AG04450 (cell line): ENCODE data around the gene MAD2L2. TPM values are rescaled to one million over a fixed set of nuclear protein-coding genes. Genes with fewer than 3 reads are reported as not detected.

Source experiments
- CTCF ChIA-PET: fragments of 300-600, 350-600 bp; formaldehyde crosslinking; extraction: SDS; loops from one replicate; lab custom pipeline; 2022; ENCODE audit warnings: antibody characterized with exemption, inconsistent platforms; lab: Charles Lee
- POLR2A ChIA-PET: fragments of 350-600 bp; formaldehyde crosslinking; extraction: SDS; loops from one replicate; lab custom pipeline; 2021; ENCODE audit warnings: antibody characterized with exemption, inconsistent platforms; lab: Yijun Ruan, JAX
- DNase-seq: peaks from one replicate; pipeline ENCODE4 v3.0.0-alpha.2; 2011; ENCODE audit warnings: low read depth, low spot score
- H3K27ac ChIP-seq: one replicate; pipeline ENCODE4 v1.5.1; 2012; ENCODE audit warnings: low read depth, low read length, control low read depth
- H3K27me3 ChIP-seq: one replicate; pipeline ENCODE4 v1.6.0; 2012; ENCODE audit warnings: low read length; ENCODE audit not compliant: control insufficient read depth, insufficient read depth
- H3K4me3 ChIP-seq: 2 replicates; pipeline ENCODE4 v1.5.1; 2011; ENCODE audit warnings: mild to moderate bottlenecking, low read depth, low read length, control low read depth
- H3K9me3 ChIP-seq: 2 replicates; pipeline ENCODE4 v1.5.1; 2012; ENCODE audit warnings: low read length; ENCODE audit not compliant: control insufficient read depth, insufficient read depth
- CTCF ChIP-seq: IDR thresholded peaks from 2 replicates; pipeline ENCODE4 v1.5.1; 2011; ENCODE audit warnings: low read depth, low read length, control low read depth, inconsistent platforms
- polyA plus RNA-seq: library from polyadenylated mRNA; depleted of rRNA; stranded (reverse); fragments of >200 nt; gene quantifications from 2 replicates; pipeline ENCODE4 v1.2.3, GENCODE V29; 2011

Gene MAD2L2
- polyA plus RNA-seq, 1 experiment, result 34.9 TPM

GRCh38 chr1:11691928-11692711 lies 11.2 kb upstream of the MAD2L2 start:
- TF ChIP-seq CTCF, result no peak
- H3K27me3 ChIP-seq, result peaks cover 62% of the 10 kb centered on the region
- no peak overlapping the region for H3K27ac ChIP-seq
- no peak overlapping the region for H3K4me3 ChIP-seq
- ChIA-PET CTCF (no interaction called here), POLR2A (no interaction called here)
- H3K9me3 ChIP-seq, result no peaks in the 10 kb centered on the region
- DNase-seq, result no peak

GRCh38 chr1:11691302-11691914 lies 10.5 kb upstream of the MAD2L2 start, which contains the start of gene DRAXIN:
DRAXIN (plus strand) TSS chr1:11691710; CDS start chr1:11706259, 14,549 bp downstream.
- peak within 1 kb of the TSS; percentile 10; the same call in 1 of the 2 replicates for H3K4me3 ChIP-seq
- H3K27ac ChIP-seq, result no peak within 1 kb of the TSS
- no peak for DNase-seq
- peaks cover 58% of the 10 kb centered on the region for H3K27me3 ChIP-seq
- TF ChIP-seq CTCF, result no peak
- H3K9me3 ChIP-seq, result no peaks in the 10 kb centered on the region
- ChIA-PET POLR2A (no interaction called here), CTCF (interaction anchor here (1.4 kb wide), 1 partner anchor 29 kb away, joined by 3 read pairs; no protein-coding TSS in a partner anchor)

DNA sequence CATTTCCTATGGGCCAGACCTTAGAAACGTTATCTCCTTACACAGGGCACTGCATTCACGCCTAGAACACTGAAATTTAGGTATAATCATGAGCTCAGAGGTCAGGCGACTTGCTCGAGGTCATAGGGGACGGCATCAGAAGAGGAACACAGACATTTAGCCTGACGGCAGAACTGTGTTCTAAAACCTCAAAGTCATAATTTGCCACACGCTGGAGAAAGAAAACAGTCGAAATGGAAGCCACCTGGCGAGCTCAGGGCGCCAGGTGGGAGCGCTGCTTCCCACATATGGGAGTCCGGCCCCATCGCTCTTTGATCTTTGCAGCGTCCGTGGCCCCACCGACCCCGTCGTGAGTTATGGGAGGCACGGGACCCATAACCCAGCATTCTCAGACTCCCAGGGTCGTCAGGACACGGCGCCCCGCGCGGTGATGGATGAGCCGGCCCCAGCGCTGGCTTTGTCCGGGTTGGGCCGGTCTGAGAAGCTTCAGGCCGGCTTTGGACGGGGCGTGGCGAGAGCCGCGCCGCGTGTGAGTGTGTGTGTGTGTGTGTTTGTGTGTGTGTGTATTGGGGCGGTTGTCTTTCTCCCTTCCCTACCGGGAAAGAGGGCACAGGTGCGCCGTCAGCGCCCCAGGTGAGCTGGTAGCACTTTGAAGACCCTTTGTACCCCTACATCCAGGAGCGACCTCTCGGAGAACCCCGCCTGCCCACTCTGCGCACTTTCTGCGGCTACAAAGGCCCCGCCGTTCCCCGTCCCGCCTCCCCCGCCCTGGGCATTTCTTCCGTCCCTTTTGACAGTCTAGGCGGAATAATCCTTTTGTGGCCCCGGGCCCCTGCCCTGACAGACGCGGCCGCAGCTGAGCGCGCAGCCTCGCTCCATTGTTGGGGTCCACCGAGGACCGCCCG lies 9.7 kb upstream of the MAD2L2 start:
- Histone ChIP-seq H3K4me3 (peak overlapping the region; percentile 10; the same call in 1 of the 2 replicates), H3K9me3 (no peaks in the 10 kb centered on the region), H3K27me3 (peaks cover 58% of the 10 kb centered on the region), H3K27ac (no peak overlapping the region)
- no peak for TF ChIP-seq CTCF
- CTCF ChIA-PET, result interaction anchor here (1.4 kb wide), 2 partner anchors 27 to 30 kb away, joined by 3 read pairs; partner anchors contain the start of gene FBXO6
- no peak for DNase-seq
- POLR2A ChIA-PET, result no interaction called here

DNA sequence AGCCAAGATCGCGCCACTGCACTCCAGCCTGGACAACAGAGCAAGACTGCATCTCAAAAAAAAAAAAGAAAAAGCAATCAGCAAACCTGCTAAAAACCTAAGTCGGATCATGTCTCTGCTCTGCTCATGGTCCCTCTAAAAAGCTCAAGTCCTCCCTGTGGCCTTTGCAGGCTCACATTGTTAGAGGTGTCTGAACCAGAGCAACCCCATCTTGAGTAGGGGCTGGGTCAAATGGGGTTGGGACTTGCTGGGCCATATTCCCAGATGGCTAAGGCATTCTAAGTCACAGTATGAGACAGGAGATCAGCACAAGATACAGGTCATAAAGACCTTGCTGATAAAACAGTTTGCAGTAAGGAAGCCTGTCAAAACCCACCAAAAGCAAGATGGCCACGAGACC lies 7.6 kb upstream of the MAD2L2 start:
- H3K4me3 ChIP-seq, result no peak overlapping the region
- no peak for DNase-seq
- peaks cover 41% of the 10 kb centered on the region for H3K27me3 ChIP-seq
- no peak overlapping the region for H3K27ac ChIP-seq
- POLR2A ChIA-PET, result interaction anchor here (0.7 kb wide), 2 partner anchors 221 to 1137 kb away, joined by 3 to 5 read pairs; no protein-coding TSS in a partner anchor
- CTCF ChIA-PET, result interaction anchor here (0.7 kb wide), 1 partner anchor 47 kb away, joined by 3 read pairs; no protein-coding TSS in a partner anchor
- TF ChIP-seq CTCF, result no peak
- H3K9me3 ChIP-seq, result no peaks in the 10 kb centered on the region
